PFSK-1 (cell line): ENCODE measurements around the gene PRDM16.

Experiments used
- FOXP2 ChIP-seq: optimal IDR thresholded peaks from 2 replicates; pipeline ENCODE3; 2011; ENCODE audit warnings: borderline replicate concordance, control low read depth, inconsistent platforms; ENCODE audit not compliant: insufficient read depth; ENCODE audit errors: extremely low read length, extremely low read depth
- POLR2AphosphoS5 ChIP-seq: IDR thresholded peaks from 2 replicates; pipeline ENCODE4 v1.6.1; 2012; ENCODE audit warnings: low read depth, mild to moderate bottlenecking, control low read depth, low read length, moderate library complexity
- REST ChIP-seq, 2 experiments: IDR thresholded peaks; 2 replicates each; pipeline versions ENCODE4 v1.6.1 to v1.8.0; 2011 to 2012; ENCODE audit warnings: low read depth in 2 of 2, low read length in 2 of 2, control low read depth in 1 of 2, inconsistent platforms in 1 of 2, mild to moderate bottlenecking in 1 of 2, moderate library complexity in 1 of 2; ENCODE audit not compliant: insufficient read depth in 1 of 2
- SIN3A ChIP-seq: IDR thresholded peaks from 2 replicates; pipeline ENCODE4 v1.6.1; 2012; ENCODE audit warnings: mild to moderate bottlenecking, low read length, moderate library complexity, borderline replicate concordance; ENCODE audit not compliant: insufficient read depth
- TAF1 ChIP-seq: IDR thresholded peaks from 2 replicates; pipeline ENCODE4 v1.6.1; 2012; ENCODE audit warnings: low read length, control low read depth, borderline replicate concordance; ENCODE audit not compliant: insufficient read depth

Gene PRDM16

DNA sequence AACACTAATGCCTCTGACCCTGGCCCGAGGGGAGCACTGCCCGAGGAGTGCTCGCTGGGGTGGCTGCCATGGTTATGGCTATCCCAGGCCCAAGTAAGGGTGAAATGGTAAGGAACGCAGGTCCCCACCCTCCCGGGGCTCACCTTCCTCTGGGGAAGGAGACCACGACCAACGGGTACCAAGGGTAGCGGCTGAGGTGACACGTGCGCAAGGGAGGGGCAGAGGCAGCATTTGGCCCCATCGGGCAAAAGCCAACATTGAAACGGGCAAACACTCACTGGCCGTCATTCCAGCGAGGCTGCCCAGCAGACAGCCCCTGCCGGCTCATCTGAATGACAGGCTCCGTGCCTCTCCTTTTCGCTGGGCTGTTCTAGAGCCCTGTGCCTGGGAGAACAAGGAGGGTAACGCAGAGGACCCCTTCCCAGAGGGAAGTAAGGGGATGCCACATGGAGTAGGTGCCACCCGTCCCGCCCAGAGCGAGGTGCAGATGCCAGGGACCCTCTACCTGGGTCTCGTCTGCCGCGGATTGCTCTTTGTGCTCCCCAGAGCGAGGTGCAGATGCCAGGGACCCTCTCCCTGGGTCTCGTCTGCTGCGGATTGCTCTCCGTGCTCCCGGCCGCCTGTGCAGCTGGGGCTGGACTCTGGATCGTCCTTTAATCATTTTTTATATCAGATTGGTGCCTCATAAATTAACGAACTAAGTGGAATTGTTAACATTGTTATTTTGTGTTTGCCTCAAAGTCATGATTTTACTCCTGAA lies 31.5 kb upstream of the PRDM16 start:
- no peak for TF ChIP-seq SIN3A

DNA sequence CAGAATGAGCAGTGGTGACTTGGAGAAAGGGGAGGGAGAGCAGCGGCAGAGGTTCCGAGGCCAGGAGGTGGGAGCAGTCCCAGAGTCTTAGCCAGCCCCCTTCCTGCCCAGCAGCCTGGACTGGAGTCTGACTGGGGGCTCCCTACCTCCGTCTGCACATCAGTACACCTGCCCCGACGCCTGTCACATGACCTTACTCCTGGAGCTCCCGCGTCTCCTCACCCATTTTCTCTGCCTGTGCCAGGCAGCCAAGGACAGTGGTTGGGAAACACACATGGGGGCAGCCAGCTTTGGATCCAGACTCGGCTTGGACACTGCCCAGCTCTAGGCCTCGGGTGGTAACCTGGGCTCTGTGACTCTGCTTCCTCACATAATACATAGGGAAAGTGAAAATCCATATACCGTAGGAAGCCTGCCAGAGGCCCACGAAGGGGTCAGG lies 30.9 kb upstream of the PRDM16 start:
- TF ChIP-seq POLR2AphosphoS5 (no peak), REST (IDR thresholded peaks at IDR 0.05; ENCODE audit: insufficient read depth in 1 of 2, low read depth in 2 of 2, low read length in 2 of 2) (no peak), SIN3A (no peak), FOXP2 (no peak), TAF1 (no peak)

DNA sequence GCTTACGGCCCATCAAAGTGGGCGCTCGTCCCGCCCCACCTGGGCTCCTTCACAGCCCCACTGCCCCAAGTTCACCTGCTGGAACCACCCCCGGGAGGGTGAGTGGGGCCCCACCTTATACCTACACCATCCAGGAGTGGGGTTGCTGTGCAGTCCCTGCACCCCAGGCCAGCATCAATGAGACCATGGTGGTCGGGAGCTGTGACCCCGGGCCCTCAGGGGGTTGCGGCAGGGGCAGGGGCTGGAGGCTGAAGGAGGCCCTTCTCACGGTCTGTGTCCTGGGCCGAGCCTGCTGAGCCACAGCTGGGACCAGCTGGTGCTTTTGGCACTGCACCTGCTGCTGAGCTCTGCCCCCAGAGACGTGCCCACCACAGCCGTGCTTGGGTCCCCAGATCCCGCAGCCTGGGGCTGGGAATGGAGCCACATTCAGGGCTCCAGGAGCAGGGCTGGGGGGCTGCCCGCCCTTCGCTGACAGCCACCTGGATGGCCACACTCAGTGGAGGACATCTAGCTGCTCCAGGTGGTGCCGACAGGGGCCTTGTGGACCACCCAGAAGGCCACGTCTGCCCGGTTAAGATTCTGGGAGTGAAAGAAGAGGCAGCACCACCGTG lies 30.3 kb upstream of the PRDM16 start:
- TF ChIP-seq FOXP2 (no peak), REST (IDR thresholded peaks at IDR 0.05; ENCODE audit: insufficient read depth in 1 of 2, low read depth in 2 of 2, low read length in 2 of 2) (no peak), TAF1 (no peak), SIN3A (no peak), POLR2AphosphoS5 (no peak)

DNA sequence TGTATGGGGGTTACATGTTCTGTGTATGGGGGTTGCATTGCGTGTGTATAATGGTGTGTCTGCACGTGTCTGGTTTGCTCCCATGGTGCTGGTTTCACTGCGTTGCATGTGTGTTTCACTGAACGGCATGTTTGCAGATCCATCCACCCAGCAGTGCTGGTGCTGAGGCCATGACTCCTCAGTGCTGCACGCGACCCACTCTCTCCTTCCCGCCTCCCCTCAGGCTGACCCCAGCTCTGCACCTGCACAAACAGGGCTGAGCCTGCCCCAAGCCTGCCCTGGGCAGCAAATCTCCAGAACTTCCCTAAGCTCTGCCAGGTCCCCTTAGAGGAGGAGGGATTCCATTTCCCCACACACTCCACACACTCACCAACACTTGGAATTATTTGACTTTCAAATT lies 29.0 kb upstream of the PRDM16 start:
- TF ChIP-seq POLR2AphosphoS5, result no peak
- no peak for TF ChIP-seq REST (IDR thresholded peaks at IDR 0.05; ENCODE audit: insufficient read depth in 1 of 2, low read depth in 2 of 2, low read length in 2 of 2)
- TF ChIP-seq TAF1, result no peak
- TF ChIP-seq SIN3A, result no peak
- TF ChIP-seq FOXP2, result no peak

DNA sequence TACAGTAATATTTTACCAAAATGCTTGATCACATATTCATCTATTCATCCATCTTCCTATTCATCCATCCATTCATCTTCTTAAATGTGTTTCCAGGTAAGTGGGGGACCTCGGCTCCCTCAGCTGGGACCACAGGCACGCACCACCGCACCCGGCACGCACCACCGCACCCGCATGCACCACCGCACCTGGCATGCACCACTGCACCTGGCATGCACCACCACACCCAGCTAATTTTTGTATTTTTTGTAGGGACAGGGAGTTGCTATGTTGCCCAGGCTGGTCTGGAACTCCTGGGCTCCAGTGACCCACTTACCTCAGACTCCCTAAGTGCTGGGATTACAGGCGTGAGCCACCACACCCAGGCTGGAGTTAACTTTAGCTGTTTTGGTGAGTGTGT lies 26.5 kb upstream of the PRDM16 start:
- TF ChIP-seq REST (IDR thresholded peaks at IDR 0.05; ENCODE audit: insufficient read depth in 1 of 2, low read depth in 2 of 2, low read length in 2 of 2) (no peak), SIN3A (no peak), POLR2AphosphoS5 (no peak), TAF1 (no peak), FOXP2 (no peak)
